DND-41 (cell line): ENCODE measurements around the gene GRIK2.

Source experiments
- EZH2 ChIP-seq: IDR thresholded peaks from 3 replicates; pipeline ENCODE4 v1.6.1; 2012; ENCODE audit warnings: borderline replicate concordance, low read depth, mild to moderate bottlenecking, moderate library complexity, low read length, inconsistent platforms; ENCODE audit not compliant: severe bottlenecking
- TF ChIP-seq, protein P1 (sequence below): IDR thresholded peaks from 2 replicates; pipeline ENCODE4 v1.5.1; 2012; ENCODE audit warnings: borderline replicate concordance, low read length, moderate library complexity, mild to moderate bottlenecking; ENCODE audit not compliant: poor library complexity, severe bottlenecking; ENCODE audit errors: extremely low read depth

DNA sequence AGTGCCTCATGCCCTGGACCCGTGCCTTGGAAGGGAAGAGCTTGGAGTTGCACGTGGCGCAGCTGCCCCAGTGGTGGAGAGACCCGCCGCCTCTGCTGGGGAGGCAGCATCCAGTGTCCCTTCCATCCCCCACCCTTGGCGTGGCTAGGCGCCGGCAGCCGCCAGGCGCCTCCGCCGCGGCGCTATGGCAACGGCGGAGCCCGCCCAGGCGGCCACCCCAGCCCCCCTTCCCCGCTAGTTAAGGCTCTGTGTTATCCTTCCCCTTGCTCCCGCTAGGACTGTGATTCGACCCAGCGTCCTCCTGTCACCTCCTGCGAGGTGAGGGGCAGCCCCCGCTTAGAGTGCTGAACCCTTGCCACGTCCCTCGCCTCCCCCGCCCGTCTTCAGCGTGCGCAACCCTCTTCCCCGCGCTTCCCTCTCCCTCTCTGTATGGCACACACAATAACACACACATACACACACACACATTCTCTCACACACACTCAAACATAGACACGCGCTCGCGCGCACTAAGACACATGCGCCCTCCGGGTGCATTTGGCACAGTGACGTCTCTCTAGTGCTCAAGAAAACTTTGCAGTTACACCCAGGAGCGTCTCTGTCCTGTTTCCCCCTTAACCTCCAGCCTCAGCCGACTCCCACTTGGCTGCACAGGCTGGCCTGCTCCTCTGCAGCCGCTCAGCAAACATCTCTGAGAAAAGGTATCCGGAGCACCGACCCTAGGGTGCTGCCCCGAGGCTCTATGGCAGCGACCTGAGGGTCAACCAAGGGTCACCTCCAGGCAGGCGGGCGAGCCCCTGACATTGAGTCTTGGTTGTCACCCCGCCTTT, 8.5 kb downstream of the GRIK2 start:
- TF ChIP-seq, protein P1, sequence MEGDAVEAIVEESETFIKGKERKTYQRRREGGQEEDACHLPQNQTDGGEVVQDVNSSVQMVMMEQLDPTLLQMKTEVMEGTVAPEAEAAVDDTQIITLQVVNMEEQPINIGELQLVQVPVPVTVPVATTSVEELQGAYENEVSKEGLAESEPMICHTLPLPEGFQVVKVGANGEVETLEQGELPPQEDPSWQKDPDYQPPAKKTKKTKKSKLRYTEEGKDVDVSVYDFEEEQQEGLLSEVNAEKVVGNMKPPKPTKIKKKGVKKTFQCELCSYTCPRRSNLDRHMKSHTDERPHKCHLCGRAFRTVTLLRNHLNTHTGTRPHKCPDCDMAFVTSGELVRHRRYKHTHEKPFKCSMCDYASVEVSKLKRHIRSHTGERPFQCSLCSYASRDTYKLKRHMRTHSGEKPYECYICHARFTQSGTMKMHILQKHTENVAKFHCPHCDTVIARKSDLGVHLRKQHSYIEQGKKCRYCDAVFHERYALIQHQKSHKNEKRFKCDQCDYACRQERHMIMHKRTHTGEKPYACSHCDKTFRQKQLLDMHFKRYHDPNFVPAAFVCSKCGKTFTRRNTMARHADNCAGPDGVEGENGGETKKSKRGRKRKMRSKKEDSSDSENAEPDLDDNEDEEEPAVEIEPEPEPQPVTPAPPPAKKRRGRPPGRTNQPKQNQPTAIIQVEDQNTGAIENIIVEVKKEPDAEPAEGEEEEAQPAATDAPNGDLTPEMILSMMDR, result no peak
- no peak for TF ChIP-seq EZH2
